Ascending aorta (tissue), 2 donors: ENCODE results near the gene PRPF40B. TPM values are rescaled to one million over a fixed set of nuclear protein-coding genes. Genes with fewer than 3 reads are reported as not detected.

Source experiments
- DNase-seq, 2 donors: peaks; one replicate each; pipeline ENCODE4 v3.0.0-alpha.2; 2019; ENCODE audit warnings: low spot score in 2 of 2
- H3K27ac ChIP-seq, 2 donors: fragments of 200-600 bp; sonication (generic); one replicate each; pipeline ENCODE4 v1.5.1; 2016 to 2017; ENCODE audit warnings: mild to moderate bottlenecking in 1 of 2
- H3K27me3 ChIP-seq: fragments of 200-600 bp; sonication (generic); one replicate; pipeline ENCODE4 v1.5.1; 2017
- H3K36me3 ChIP-seq, 2 donors: fragments of 200-600 bp; sonication (generic); one replicate each; pipeline ENCODE4 v1.5.1; 2016
- H3K4me1 ChIP-seq, 2 donors: fragments of 200-600 bp; sonication (generic); one replicate each; pipeline ENCODE4 v1.5.1; 2016 to 2017; ENCODE audit warnings: mild to moderate bottlenecking in 1 of 2
- H3K4me3 ChIP-seq, 2 donors: fragments of 200-600 bp; sonication (generic); one replicate each; pipeline ENCODE4 v1.5.1; 2016 to 2017; ENCODE audit warnings: mild to moderate bottlenecking in 1 of 2
- H3K9me3 ChIP-seq, 2 donors: fragments of 200-600 bp; sonication (generic); one replicate each; pipeline ENCODE4 v1.5.1; 2016
- CTCF ChIP-seq, 3 experiments: fragments of 200-600 bp in 2 of 3; fragments of 450-650 bp in 1 of 3; sonication (generic) in 2 of 3; IDR thresholded peaks; one replicate each; pipeline ENCODE4 v1.5.1; 2016 to 2019; ENCODE audit warnings: antibody characterized with exemption in 3 of 3, mild to moderate bottlenecking in 1 of 3, moderate library complexity in 1 of 3
- intact Hi-C: fragments of 100-400 bp; cut with DNase I; formaldehyde crosslinking; loops from one replicate; pipeline ENCODE4 v1.15.1; 2023
- total RNA-seq: library from RNA; depleted of rRNA; stranded (reverse); fragments of >200 nt; gene quantifications from one replicate; pipeline ENCODE4 v1.1.0, GENCODE V29; 2016

The PRPF40B gene
- total RNA-seq, 1 donor from 2014 or later: 9.5 TPM

- TF ChIP-seq CTCF (IDR thresholded peaks at IDR 0.05): no peak
- DNase-seq: no peak
- H3K36me3 ChIP-seq: peaks cover 0 to 2% of the 10 kb centered on the region in 2 donors
- H3K27ac ChIP-seq: no peak overlapping the region
- no peaks in the 10 kb centered on the region for H3K9me3 ChIP-seq
- intact Hi-C loops: no loop called here
- no peaks in the 10 kb centered on the region for H3K27me3 ChIP-seq
- H3K4me1 ChIP-seq: no peaks in the 10 kb centered on the region
- no peak overlapping the region for H3K4me3 ChIP-seq
Measured at GRCh38 chr12:49588281-49588680, 35.1 kb upstream of the PRPF40B start.

- H3K4me1 ChIP-seq: no peaks in the 10 kb centered on the region
- no peaks in the 10 kb centered on the region for H3K9me3 ChIP-seq
- H3K27me3 ChIP-seq: no peaks in the 10 kb centered on the region
- no peak overlapping the region for H3K27ac ChIP-seq
- DNase-seq: no peak
- intact Hi-C loops: no loop called here
- H3K4me3 ChIP-seq: no peak overlapping the region
- peaks cover 0 to 2% of the 10 kb centered on the region in 2 donors for H3K36me3 ChIP-seq
- no peak for TF ChIP-seq CTCF (IDR thresholded peaks at IDR 0.05)
Measured at GRCh38 chr12:49588721-49589516, 34.4 kb upstream of the PRPF40B start.

- Histone ChIP-seq H3K36me3 (no peaks in the 10 kb centered on the region), H3K9me3 (no peaks in the 10 kb centered on the region), H3K27me3 (no peaks in the 10 kb centered on the region), H3K4me3 (no peak overlapping the region), H3K4me1 (no peaks in the 10 kb centered on the region), H3K27ac (no peak overlapping the region)
- TF ChIP-seq CTCF (IDR thresholded peaks at IDR 0.05): no peak
- DNase-seq: no peak
- intact Hi-C loops: no loop called here
Measured at GRCh38 chr12:49598527-49598926, 24.8 kb upstream of the PRPF40B start.

- H3K27me3 ChIP-seq: no peaks in the 10 kb centered on the region
- no peaks in the 10 kb centered on the region for H3K4me1 ChIP-seq
- H3K27ac ChIP-seq: no peak overlapping the region
- no peak for DNase-seq
- no peak for TF ChIP-seq CTCF (IDR thresholded peaks at IDR 0.05)
- intact Hi-C loops: no loop called here
- no peak overlapping the region for H3K4me3 ChIP-seq
- H3K36me3 ChIP-seq: no peaks in the 10 kb centered on the region
- H3K9me3 ChIP-seq: no peaks in the 10 kb centered on the region
Measured at GRCh38 chr12:49599961-49600360, 23.4 kb upstream of the PRPF40B start.

- Histone ChIP-seq H3K27me3 (no peaks in the 10 kb centered on the region), H3K27ac (no peak overlapping the region), H3K4me1 (no peaks in the 10 kb centered on the region), H3K36me3 (no peaks in the 10 kb centered on the region), H3K9me3 (no peaks in the 10 kb centered on the region), H3K4me3 (no peak overlapping the region)
- no peak for DNase-seq
- intact Hi-C loops: no loop called here
- no peak for TF ChIP-seq CTCF (IDR thresholded peaks at IDR 0.05)
Measured at GRCh38 chr12:49603721-49604120, 19.6 kb upstream of the PRPF40B start.
